ENCODE results near the gene RRAGA. TPM values are rescaled to one million over a fixed set of nuclear protein-coding genes. Genes with fewer than 3 reads are reported as not detected.

Gene RRAGA
- total and polyA plus RNA-seq, 4 donors: 25.4 to 52.4 (median 40.4) TPM

DNA sequence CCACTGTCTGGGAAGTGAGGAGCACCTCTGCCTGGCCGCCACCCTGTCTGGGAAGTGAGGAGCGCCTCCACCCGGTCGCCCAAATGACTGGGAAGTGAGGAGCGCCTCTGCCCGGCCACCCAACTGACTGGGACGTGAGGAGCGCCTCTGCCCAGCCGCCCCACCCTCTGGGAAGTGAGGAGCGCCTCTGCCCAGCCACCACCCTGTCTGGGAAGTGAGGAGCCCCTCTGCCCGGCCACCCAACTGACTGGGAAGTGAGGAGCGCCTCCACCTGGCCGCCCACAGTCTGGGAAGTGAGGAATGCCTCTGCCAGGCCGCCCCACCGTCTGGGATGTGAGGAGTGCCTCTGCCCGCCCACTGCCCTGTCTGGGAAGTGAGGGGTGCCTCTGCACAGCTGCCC lies 49.1 kb upstream of the RRAGA start:
- H3K36me3 ChIP-seq (ENCODE audit: control insufficient read depth in 4 of 4, insufficient read depth in 3 of 4, low read depth in 1 of 4, low read length in 3 of 4): no peaks in the 10 kb centered on the region
- H3K27ac ChIP-seq (ENCODE audit: low read depth in 1 of 2, low read length in 2 of 2): no peak overlapping the region
- H3K9ac ChIP-seq (ENCODE audit: low read depth in 1 of 2, low read length in 2 of 2): no peak overlapping the region
- DNase-seq (ENCODE audit: low spot score): no peak
- H3K27me3 ChIP-seq (ENCODE audit: control insufficient read depth in 4 of 4, insufficient read depth in 4 of 4, low read length in 3 of 4): no peaks in the 10 kb centered on the region
- H3K4me3 ChIP-seq (ENCODE audit: low read depth in 1 of 3, low read length in 3 of 3): no peak overlapping the region
- no peaks in the 10 kb centered on the region for H3K4me1 ChIP-seq (ENCODE audit: control insufficient read depth in 4 of 4, insufficient read depth in 4 of 4, low read length in 3 of 4)
- TF ChIP-seq RXRA (IDR thresholded peaks at IDR 0.05): no peak
- TF ChIP-seq, protein P1, sequence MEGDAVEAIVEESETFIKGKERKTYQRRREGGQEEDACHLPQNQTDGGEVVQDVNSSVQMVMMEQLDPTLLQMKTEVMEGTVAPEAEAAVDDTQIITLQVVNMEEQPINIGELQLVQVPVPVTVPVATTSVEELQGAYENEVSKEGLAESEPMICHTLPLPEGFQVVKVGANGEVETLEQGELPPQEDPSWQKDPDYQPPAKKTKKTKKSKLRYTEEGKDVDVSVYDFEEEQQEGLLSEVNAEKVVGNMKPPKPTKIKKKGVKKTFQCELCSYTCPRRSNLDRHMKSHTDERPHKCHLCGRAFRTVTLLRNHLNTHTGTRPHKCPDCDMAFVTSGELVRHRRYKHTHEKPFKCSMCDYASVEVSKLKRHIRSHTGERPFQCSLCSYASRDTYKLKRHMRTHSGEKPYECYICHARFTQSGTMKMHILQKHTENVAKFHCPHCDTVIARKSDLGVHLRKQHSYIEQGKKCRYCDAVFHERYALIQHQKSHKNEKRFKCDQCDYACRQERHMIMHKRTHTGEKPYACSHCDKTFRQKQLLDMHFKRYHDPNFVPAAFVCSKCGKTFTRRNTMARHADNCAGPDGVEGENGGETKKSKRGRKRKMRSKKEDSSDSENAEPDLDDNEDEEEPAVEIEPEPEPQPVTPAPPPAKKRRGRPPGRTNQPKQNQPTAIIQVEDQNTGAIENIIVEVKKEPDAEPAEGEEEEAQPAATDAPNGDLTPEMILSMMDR (IDR thresholded peaks at IDR 0.05; ENCODE audit: low read depth, low read length, missing input control): no peak
- TF ChIP-seq, protein P2, sequence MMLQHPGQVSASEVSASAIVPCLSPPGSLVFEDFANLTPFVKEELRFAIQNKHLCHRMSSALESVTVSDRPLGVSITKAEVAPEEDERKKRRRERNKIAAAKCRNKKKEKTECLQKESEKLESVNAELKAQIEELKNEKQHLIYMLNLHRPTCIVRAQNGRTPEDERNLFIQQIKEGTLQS (IDR thresholded peaks at IDR 0.05): no peak
- TF ChIP-seq JUND (IDR thresholded peaks at IDR 0.05): no peak
- no peak for TF ChIP-seq EGR1 (IDR thresholded peaks at IDR 0.05; ENCODE audit: low read depth in 2 of 2)
- TF ChIP-seq, protein P3, sequence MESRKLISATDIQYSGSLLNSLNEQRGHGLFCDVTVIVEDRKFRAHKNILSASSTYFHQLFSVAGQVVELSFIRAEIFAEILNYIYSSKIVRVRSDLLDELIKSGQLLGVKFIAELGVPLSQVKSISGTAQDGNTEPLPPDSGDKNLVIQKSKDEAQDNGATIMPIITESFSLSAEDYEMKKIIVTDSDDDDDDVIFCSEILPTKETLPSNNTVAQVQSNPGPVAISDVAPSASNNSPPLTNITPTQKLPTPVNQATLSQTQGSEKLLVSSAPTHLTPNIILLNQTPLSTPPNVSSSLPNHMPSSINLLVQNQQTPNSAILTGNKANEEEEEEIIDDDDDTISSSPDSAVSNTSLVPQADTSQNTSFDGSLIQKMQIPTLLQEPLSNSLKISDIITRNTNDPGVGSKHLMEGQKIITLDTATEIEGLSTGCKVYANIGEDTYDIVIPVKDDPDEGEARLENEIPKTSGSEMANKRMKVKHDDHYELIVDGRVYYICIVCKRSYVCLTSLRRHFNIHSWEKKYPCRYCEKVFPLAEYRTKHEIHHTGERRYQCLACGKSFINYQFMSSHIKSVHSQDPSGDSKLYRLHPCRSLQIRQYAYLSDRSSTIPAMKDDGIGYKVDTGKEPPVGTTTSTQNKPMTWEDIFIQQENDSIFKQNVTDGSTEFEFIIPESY (IDR thresholded peaks at IDR 0.05): no peak
- no peak for TF ChIP-seq FOXA2 (IDR thresholded peaks at IDR 0.05)
- TF ChIP-seq GABPA (IDR thresholded peaks at IDR 0.05 in 1 of 2, conservative IDR thresholded peaks at IDR 0.05 in 1 of 2): no peak
- no peak for TF ChIP-seq YY1 (IDR thresholded peaks at IDR 0.05)
- TF ChIP-seq HNF4G (IDR thresholded peaks at IDR 0.05): no peak
- no peak for TF ChIP-seq HNF4A (conservative IDR thresholded peaks at IDR 0.05)
- TF ChIP-seq SP1 (IDR thresholded peaks at IDR 0.05): no peak
- TF ChIP-seq, protein P4, sequence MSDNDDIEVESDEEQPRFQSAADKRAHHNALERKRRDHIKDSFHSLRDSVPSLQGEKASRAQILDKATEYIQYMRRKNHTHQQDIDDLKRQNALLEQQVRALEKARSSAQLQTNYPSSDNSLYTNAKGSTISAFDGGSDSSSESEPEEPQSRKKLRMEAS (IDR thresholded peaks at IDR 0.05): no peak
- TF ChIP-seq NR2F2 (IDR thresholded peaks at IDR 0.05): no peak
- no peak for TF ChIP-seq RAD21 (IDR thresholded peaks at IDR 0.05)
- no peak for TF ChIP-seq FOXA1 (IDR thresholded peaks at IDR 0.05)
- H3K9me3 ChIP-seq (ENCODE audit: control insufficient read depth in 4 of 4, low read length in 3 of 4): no peaks in the 10 kb centered on the region
- 75% methylated on average over 16 of the region's 16 CpGs for WGBS

DNA sequence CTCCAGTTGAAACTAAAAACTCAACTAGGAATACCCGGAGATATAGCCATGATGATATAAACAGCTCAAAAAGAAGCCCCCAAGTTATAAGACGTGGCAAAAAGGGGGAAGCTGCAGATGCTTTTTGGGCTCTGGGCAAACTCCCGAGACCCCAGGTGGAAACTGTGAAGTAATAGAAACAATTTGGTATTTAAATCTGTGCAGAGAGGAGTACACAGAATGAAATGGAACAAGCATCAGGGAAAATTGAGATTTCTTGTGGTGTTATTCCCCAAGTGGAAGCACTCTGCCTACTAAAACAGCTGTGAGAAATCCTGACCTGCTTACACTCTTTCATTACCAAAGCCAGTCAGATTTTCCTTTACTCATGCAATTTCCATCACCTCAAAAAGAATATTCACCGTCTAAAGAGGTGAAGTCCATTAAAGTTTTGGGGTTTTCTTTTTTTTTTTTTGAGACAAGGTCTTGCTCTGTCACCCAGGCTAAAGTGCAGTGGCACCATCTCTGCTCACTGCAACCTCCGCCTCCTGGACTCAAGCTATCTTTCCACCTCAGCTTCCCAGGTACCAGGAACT lies 39.7 kb upstream of the RRAGA start:
- no peak overlapping the region for H3K4me3 ChIP-seq (ENCODE audit: low read depth in 1 of 3, low read length in 3 of 3)
- no peaks in the 10 kb centered on the region for H3K4me1 ChIP-seq (ENCODE audit: control insufficient read depth in 4 of 4, insufficient read depth in 4 of 4, low read length in 3 of 4)
- no peaks in the 10 kb centered on the region for H3K36me3 ChIP-seq (ENCODE audit: control insufficient read depth in 4 of 4, insufficient read depth in 3 of 4, low read depth in 1 of 4, low read length in 3 of 4)
- H3K27me3 ChIP-seq (ENCODE audit: control insufficient read depth in 4 of 4, insufficient read depth in 4 of 4, low read length in 3 of 4): no peaks in the 10 kb centered on the region
- H3K9me3 ChIP-seq (ENCODE audit: control insufficient read depth in 4 of 4, low read length in 3 of 4): no peaks in the 10 kb centered on the region
- H3K9ac ChIP-seq (ENCODE audit: low read depth in 1 of 2, low read length in 2 of 2): no peak overlapping the region
- TF ChIP-seq EGR1 (IDR thresholded peaks at IDR 0.05; ENCODE audit: low read depth in 2 of 2) (no peak), JUND (IDR thresholded peaks at IDR 0.05) (no peak), HNF4G (IDR thresholded peaks at IDR 0.05) (no peak), NR2F2 (IDR thresholded peaks at IDR 0.05) (no peak)
- WGBS: 75% methylated on average over 5 of the region's 5 CpGs
- no peak for DNase-seq (ENCODE audit: low spot score)
- H3K27ac ChIP-seq (ENCODE audit: low read depth in 1 of 2, low read length in 2 of 2): no peak overlapping the region
